SU-DHL-6 (cell line): ENCODE measurements around the gene GALNT16.

Source experiments
- H2AFZ ChIP-seq: fragments of 200-600 bp; sonication (generic); 2 replicates; pipeline ENCODE4 v1.6.1; 2014; ENCODE audit warnings: low read depth, mild to moderate bottlenecking, moderate library complexity, mixed read lengths, antibody characterized with exemption, low read length; ENCODE audit not compliant: severe bottlenecking
- H3F3A ChIP-seq: fragments of 200-600 bp; shearing (Covaris generic); 2 replicates; pipeline ENCODE4 v1.6.0; 2016; ENCODE audit warnings: antibody characterized with exemption, mild to moderate bottlenecking; ENCODE audit not compliant: insufficient read depth
- H3K27ac ChIP-seq: fragments of 200-600 bp; sonication (generic); 2 replicates; pipeline ENCODE4 v1.5.1; 2016; ENCODE audit warnings: low read depth, mild to moderate bottlenecking, low read length, moderate library complexity, mixed read lengths
- H3K27me3 ChIP-seq: fragments of 200-600 bp; sonication (generic), shearing (Covaris generic); 2 replicates; pipeline ENCODE4 v1.6.0; 2014; ENCODE audit warnings: mild to moderate bottlenecking, low read length
- H3K36me3 ChIP-seq: fragments of 200-600 bp; sonication (generic); 2 replicates; pipeline ENCODE4 v1.6.1; 2014; ENCODE audit warnings: mild to moderate bottlenecking, low read length, mixed read lengths
- H3K4me2 ChIP-seq: fragments of 300-600, 200-600 bp; shearing (Covaris generic), sonication (generic); 2 replicates; pipeline ENCODE4 v1.6.0; 2014; ENCODE audit warnings: low read length, low read depth, mild to moderate bottlenecking; ENCODE audit not compliant: poor library complexity, severe bottlenecking
- H3K4me3 ChIP-seq: fragments of 200-600 bp; sonication (generic); 2 replicates; pipeline ENCODE4 v1.5.1; 2014; ENCODE audit warnings: antibody characterized with exemption, low read length, mild to moderate bottlenecking, mixed read lengths; ENCODE audit not compliant: insufficient read depth, poor library complexity, severe bottlenecking
- H3K79me2 ChIP-seq: fragments of 200-600 bp; sonication (generic); 2 replicates; pipeline ENCODE4 v1.6.1; 2014; ENCODE audit warnings: mild to moderate bottlenecking, low read length, moderate library complexity; ENCODE audit not compliant: insufficient read depth
- H3K9ac ChIP-seq: fragments of 200-600 bp; sonication (generic); 2 replicates; pipeline ENCODE4 v1.7.0; 2014; ENCODE audit warnings: mild to moderate bottlenecking, low read length
- H3K9me2 ChIP-seq: fragments of 200-600 bp; sonication (generic); replicated peaks from 2 replicates; pipeline ENCODE4 v1.6.1; 2014; ENCODE audit warnings: low read length; ENCODE audit not compliant: insufficient read depth
- H3K9me3 ChIP-seq: fragments of 200-600 bp; sonication (generic); 2 replicates; pipeline ENCODE4 v1.6.1; 2014; ENCODE audit warnings: low read length, mixed read lengths; ENCODE audit not compliant: insufficient read depth
- H4K20me1 ChIP-seq: fragments of 200-600 bp; sonication (generic); 2 replicates; pipeline ENCODE4 v1.6.1; 2014; ENCODE audit warnings: low read depth, mild to moderate bottlenecking, antibody characterized with exemption, low read length, moderate library complexity, mixed read lengths
- EZH2phosphoT487 ChIP-seq: fragments of 200-600 bp; sonication (generic), shearing (Covaris generic); conservative IDR thresholded peaks from 2 replicates; pipeline ENCODE4 v1.6.1; 2018; ENCODE audit warnings: mild to moderate bottlenecking, antibody characterized with exemption, low read length, moderate library complexity, mixed read lengths
- TF ChIP-seq, protein P1 (sequence below): fragments of 200-600 bp; sonication (generic); IDR thresholded peaks from one replicate; pipeline ENCODE4 v1.5.1; 2017; ENCODE audit warnings: antibody characterized with exemption, mild to moderate bottlenecking, low read length, moderate library complexity; ENCODE audit not compliant: insufficient read depth, poor library complexity, severe bottlenecking

GALNT16 gene

DNA sequence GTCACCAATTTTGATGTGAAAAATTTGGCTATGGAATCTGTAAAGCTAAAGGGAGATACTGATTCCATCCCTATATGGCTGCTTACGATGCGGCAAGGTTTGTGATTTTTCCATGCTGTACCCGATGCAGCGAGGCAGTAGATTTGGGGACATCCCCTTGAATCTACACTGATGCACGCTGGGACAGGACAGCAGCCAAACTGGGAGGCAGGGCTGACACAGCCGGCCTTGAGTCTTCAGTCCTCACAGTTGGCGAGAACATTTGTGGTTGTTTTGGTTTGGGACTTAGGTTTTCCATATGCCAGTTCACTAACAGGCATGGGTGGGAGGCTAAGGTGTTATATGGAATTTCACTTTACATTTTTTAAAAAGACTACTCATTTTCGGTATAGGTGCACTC is 3.8 kb downstream of the GALNT16 start:
- H3K27ac ChIP-seq: no peak overlapping the region
- no peaks in the 10 kb centered on the region for H3K36me3 ChIP-seq

DNA sequence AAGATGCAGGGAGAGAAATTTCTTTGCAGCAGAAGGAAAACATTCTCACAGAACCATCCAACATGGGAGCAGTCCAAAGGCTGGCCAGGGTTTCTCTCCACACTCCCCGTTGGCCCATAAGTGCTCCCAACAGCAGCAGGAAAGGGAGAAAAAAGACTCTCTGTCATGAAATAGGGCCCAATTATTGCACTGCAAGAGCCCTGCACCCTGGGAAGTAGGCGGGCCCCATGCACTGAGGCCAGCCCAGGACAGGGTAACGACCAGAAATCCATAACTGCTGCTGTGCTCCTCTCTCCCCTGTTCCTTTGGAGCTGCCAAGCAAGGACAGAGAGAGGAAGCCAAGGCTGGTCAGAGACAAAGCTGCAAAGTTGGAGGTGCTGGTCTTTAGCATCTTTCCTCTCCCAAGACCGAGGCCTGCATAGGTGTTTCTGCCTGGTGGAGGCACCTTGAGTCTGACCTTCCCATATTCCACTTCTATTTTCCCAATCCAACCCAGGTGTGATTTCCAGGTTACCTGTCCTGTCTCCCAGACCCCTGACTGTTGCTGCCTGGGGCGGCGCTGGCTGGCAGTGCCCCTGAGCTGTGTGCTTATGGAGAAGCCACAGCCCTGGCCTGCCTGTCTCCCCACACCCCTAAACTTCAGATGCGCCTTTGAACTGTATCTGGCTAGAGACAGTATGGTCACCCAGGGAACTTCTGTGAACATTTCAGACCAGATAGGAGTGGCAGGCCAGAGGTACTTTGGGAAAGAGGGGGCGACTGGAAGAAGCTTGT is 6.8 kb downstream of the GALNT16 start:
- H3K9ac ChIP-seq: no peak overlapping the region
- TF ChIP-seq, protein P1, sequence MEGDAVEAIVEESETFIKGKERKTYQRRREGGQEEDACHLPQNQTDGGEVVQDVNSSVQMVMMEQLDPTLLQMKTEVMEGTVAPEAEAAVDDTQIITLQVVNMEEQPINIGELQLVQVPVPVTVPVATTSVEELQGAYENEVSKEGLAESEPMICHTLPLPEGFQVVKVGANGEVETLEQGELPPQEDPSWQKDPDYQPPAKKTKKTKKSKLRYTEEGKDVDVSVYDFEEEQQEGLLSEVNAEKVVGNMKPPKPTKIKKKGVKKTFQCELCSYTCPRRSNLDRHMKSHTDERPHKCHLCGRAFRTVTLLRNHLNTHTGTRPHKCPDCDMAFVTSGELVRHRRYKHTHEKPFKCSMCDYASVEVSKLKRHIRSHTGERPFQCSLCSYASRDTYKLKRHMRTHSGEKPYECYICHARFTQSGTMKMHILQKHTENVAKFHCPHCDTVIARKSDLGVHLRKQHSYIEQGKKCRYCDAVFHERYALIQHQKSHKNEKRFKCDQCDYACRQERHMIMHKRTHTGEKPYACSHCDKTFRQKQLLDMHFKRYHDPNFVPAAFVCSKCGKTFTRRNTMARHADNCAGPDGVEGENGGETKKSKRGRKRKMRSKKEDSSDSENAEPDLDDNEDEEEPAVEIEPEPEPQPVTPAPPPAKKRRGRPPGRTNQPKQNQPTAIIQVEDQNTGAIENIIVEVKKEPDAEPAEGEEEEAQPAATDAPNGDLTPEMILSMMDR: no peak
- TF ChIP-seq EZH2phosphoT487: no peak
- no peaks in the 10 kb centered on the region for H3K79me2 ChIP-seq
- H3K27ac ChIP-seq: no peak overlapping the region
- no peaks in the 10 kb centered on the region for H3K9me3 ChIP-seq
- H3K9me2 ChIP-seq: no peaks in the 10 kb centered on the region
- no peaks in the 10 kb centered on the region for H3F3A ChIP-seq
- H4K20me1 ChIP-seq: no peaks in the 10 kb centered on the region
- no peaks in the 10 kb centered on the region for H3K36me3 ChIP-seq
- no peak overlapping the region for H3K4me3 ChIP-seq
- H3K27me3 ChIP-seq: no peaks in the 10 kb centered on the region
- no peak overlapping the region for H3K4me2 ChIP-seq
- H2AFZ ChIP-seq: no peak overlapping the region

More for the DNA sequence above, 3.8 kb downstream of the GALNT16 start:
- no peaks in the 10 kb centered on the region for H3F3A ChIP-seq
- H3K9me3 ChIP-seq: no peaks in the 10 kb centered on the region
- no peak overlapping the region for H3K9ac ChIP-seq
- no peak overlapping the region for H3K4me2 ChIP-seq
- H3K4me3 ChIP-seq: no peak overlapping the region
- no peaks in the 10 kb centered on the region for H4K20me1 ChIP-seq
- TF ChIP-seq, protein P1: no peak
- no peak; the same call in 1 of the 2 replicates for TF ChIP-seq EZH2phosphoT487
- no peaks in the 10 kb centered on the region for H3K79me2 ChIP-seq
- no peak overlapping the region for H2AFZ ChIP-seq
- H3K9me2 ChIP-seq: no peaks in the 10 kb centered on the region
- no peaks in the 10 kb centered on the region for H3K27me3 ChIP-seq

DNA sequence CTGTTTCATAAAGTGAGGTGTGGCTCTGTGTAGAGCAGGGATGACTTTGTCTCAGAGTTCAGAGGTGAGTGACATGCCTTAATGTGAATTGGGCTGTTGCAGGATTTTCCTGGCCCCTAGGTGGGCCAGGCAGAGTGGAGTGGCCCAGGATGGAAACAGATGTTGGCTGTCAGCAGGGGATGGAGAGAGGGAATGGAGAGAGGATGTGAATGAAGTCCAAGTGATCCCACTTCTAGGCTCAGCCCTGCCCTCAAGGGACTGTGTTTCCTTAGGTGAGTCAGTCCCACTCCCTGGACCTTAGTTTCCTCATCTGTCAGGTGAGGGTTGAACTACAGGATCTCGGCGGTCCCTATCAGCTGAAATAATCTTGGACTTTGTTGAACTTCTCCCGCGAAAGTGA is 7.5 kb downstream of the GALNT16 start:
- Histone ChIP-seq H4K20me1 (no peaks in the 10 kb centered on the region), H2AFZ (no peak overlapping the region), H3K36me3 (no peaks in the 10 kb centered on the region), H3K9ac (no peak overlapping the region), H3K4me2 (no peak overlapping the region), H3K27me3 (no peaks in the 10 kb centered on the region), H3K79me2 (no peaks in the 10 kb centered on the region), H3K9me3 (no peaks in the 10 kb centered on the region), H3F3A (no peaks in the 10 kb centered on the region), H3K4me3 (no peak overlapping the region), H3K27ac (no peak overlapping the region), H3K9me2 (no peaks in the 10 kb centered on the region)
- TF ChIP-seq EZH2phosphoT487: no peak
- TF ChIP-seq, protein P1: no peak
